NCI-H524 treated with DMSO at 0.1 percent for 48 hours (cell line): Measurements from ENCODE around the gene KCNIP4.
A peak's percentile ranks its signal among the peaks of the same experiment; 100 is the strongest.

Source experiments
- DNase-seq: peaks from one replicate; lab custom pipeline; 2025; lab: John Stamatoyannopoulos, UW

The KCNIP4 gene

DNA sequence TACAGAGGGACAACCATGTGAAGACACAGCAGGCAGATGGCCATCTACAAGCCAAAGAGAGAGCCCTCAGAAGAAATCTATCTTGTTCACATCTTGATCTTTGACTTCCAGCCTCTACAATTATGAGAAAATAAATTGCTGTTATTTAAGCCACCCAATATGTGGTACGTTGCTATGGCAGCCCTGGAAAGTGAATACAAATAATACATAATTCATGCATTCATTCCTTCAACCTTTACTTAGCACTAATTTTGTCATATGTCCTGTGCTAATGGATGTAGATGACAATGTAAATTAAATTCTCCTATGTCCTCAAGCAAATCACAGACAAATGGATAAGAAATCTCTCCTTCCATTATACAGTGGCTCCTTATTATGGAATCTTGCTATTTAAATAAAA is 886.7 kb downstream of the KCNIP4 start:
- no peak for DNase-seq

DNA sequence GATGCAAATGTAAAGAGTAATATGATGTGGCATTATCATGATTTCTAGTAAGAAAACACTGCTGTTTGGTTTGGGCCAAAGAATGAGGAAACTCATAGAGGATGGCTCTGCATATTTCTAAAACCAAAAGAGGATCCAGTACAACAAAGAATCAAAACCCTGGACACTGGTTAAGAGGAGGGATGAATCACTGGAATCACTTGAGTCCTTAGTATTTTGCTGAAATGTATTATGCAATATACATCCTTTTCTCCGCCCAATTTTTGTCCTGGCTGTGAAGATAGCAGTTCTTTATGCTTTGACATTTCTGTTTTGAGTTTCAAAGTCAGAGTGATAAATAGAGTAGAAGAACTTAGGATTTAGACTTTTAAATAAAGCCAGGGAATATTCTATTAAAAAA is 902.4 kb downstream of the KCNIP4 start:
- DNase-seq, result no peak

DNA sequence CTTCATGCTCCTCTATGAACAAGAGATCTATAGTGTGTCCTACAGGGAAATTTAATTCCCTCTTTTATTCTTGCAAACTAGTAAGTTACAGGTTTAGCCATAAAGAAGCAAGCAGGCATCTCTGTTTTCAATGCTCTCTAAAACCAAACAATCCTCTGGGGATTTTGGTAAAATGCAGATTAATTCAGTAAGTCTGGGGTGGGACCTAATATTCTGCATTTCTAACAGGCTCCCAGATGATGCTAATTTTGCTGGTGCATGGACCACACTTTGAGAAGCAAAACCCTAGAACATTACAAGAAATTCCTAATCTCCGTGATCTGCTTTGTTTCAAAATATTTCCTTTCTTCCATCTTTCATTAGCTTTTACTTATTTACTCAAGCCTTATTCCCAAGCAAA is 903.5 kb downstream of the KCNIP4 start:
- no peak for DNase-seq

DNA sequence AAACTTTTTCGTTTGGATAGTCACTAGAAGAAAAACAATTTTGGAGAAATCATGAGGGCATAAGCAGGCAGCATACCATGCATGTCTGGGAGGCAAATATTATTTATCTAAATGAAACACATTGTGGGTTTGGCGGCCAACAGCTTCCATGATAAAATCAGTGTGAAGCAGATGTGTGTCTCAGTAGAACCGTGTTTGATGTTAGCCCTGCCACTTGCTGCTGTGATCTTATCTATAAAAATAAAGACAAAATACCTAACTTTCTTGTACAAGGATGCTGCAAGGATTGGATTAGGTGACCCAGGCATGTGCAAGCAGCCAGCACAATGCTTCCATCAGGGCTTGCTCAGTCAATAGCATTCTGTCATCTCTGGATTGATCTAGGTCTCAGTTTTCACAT is 906.9 kb downstream of the KCNIP4 start:
- DNase-seq, result no peak

DNA sequence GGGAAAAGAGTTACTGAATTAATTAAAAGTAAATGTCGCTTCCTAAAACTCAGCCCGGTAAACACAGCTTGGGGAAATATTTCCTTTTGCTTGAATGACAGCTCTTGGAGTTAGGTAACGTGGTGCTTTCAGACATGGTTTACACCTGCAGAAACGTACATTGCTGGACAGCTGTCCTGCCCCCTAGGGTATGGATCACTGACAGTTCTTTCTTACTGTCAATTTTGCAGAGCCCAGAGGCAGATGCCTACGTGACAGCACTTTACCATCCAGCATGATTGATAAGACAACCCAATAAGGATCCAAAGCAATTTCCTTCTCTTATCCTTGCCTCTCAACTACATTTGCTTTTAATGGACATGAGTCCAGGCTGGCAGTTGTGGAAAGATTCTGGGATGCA is 913.8 kb downstream of the KCNIP4 start:
- DNase-seq, result no peak

DNA sequence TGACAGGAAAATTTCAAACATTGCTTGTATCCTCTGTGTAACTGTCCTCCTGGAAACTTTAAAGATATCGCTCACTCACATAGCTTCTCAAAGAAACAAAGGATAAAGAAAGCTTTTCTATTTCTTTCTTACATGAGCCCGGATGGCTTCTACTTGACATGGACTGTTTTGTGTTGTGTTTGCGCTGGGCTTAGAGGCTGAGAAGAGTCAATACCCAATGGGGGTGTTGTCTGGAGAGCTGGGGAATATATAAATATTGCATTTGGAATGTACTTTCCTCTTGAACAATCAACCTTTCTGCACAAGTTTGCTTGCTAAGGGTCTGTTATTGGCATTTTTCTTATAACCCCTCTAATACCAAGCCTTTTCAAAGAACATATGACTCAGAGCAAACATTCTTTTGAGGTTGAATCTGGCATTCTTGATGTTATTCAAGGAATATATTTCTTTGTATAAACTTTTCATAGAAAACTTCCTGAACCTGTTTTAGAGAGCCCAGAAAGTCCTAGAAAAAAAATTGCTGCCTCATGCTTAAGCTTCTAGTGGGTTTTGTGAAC is 916.4 kb downstream of the KCNIP4 start:
- DNase-seq, result no peak

DNA sequence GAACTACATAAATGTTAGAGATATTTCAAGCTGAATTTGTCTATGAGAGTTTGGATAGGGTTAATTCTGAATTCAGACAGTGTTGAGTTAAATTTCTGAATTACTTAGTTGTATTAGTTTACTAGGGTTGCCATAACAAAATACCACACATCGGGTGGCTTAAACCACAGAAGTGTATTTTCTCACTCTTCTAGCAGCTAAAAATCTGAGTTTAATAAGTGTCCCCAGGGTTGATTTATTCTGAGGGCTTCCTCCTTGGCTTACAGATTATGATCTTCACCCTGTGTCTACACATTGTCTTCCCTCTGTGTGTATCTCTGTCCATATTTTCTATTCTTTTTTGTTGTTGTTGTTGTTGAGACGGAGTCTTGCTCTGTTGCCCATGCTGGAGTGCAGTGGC is 929.8 kb downstream of the KCNIP4 start:
- no peak for DNase-seq

DNA sequence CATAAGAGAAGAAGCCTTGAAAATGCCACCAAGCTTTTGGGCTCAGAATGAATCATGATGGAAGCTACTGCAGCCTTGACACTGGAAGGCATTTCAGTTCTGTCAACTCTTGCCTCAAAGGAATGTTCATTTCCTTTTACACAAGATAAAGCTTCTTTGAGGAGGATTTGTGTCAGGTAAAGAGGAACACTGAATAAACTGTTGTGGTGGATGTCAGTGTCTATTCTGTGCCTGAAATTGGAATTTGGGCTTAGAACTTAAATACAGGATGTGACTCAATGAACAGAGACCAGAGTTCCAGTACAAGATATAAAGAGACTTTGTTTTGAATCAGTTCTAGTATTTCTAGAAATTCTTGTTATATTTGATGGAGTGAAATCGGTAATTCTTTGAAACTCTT is 935.1 kb downstream of the KCNIP4 start:
- DNase-seq, result no peak

DNA sequence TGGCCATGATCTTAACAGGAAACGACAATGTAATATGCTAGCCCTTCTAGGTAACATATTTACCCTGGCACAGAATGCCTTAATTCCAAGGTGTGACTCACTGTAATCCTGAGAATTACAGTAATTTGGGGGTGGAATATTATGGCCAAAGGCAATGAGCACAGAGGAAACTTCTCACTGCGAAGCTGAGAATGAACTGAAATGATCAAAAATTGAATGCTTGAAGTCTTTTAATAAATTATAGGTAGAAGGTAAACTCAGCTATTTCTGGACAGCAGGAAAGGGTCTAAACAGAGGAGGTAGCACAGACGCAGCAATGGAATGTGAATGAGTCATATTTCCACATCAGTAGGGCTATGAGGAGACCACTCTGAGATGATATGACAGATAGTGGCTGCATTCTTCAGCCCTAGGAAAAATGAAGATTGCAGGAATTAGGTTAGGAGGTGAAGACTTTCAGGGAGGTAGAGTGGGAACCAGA is 935.7 kb downstream of the KCNIP4 start:
- no peak for DNase-seq

DNA sequence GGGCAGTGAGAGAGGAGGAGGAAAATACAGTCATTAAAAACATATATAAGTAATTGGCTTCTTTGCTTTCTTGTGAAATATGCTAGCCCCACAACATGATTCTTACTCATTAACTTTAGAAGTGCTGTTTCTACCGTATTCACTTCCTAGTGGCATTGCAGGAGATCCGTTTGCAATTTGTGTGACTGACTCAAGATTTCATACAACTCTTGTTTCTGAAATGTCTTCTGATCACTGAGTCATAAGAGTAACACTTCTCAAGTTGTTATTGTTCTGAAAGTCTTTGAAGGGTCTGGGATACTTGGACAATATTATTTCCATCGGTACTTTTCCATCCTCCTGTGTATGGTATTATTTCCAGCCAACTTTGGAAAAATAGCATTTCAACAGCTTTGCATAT is 937.5 kb downstream of the KCNIP4 start:
- DNase-seq, result no peak

DNA sequence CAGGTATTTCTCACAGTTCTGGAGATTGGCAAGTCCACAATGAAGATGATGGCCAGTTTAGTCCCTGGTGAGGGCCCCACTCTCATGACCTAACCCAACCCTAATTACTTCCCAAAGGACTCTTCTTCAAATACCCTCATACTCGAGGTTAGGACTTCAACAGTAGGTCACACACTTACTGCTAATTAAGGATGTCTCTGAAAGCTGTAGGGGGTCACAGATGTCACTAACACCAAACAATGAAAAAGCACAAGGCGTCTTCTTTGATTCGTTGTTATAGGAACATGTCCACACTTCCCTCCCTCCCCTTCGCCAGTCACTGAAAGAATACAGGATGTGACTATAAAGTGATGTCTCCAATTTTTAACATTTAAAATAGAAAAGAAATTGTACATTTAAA is 938.6 kb downstream of the KCNIP4 start:
- no peak for DNase-seq

DNA sequence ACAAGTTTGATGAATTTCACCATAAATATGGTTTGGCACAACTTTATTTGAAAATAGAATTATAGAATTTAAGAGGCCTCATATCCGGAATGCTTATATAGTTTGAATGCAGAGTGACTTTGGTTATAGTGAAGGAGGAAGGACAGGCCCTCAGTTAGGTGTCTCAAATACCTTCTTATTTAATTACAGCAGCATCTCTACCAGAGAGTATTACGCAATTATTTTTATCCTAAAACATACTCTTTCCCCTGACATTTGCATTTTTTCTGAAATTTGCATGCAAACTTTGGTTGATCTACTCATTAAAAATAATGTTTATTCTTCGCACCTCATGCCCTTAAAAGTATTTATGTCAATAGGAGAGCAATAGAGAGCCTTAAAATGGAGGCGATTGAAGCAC is 942.9 kb downstream of the KCNIP4 start:
- DNase-seq, result no peak

DNA sequence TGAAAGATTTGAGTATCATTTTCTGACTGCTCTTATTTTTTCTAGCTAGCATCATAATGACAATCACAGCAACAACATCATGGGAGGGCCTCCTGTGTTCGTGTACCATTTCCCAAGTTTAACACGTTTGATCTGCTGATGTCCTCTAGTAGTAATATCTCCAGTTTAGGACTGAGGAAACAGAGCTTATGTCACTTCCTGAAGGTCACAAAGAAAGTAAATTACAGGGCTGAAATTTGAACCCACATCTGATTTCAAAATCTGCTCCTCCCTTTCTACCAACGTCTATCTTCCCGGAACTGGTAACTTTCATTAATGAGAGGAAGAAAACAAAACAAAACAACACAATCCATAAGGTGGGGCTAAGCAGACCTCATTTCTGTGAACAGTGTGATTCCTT is 945.6 kb downstream of the KCNIP4 start:
- DNase-seq, result no peak

DNA sequence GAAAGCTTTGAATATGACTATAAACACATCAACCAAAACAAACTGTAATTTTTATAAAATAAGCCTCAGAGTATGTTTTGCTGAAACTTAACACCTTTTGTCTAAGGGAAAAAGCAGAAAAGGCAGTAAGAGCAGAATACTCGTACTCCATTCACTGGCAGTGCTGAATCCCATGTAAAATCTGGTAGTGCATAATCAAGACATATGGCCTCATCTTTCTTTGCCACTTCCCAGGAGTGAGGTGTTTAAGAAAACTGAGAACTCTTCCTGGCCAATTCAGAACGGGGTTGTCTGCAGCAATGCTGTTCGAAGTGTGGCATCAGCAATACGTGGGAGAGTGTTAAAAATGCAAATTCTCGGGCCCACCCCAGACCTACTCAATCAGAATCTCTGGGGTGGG is 946.3 kb downstream of the KCNIP4 start:
- DNase-seq, result no peak

DNA sequence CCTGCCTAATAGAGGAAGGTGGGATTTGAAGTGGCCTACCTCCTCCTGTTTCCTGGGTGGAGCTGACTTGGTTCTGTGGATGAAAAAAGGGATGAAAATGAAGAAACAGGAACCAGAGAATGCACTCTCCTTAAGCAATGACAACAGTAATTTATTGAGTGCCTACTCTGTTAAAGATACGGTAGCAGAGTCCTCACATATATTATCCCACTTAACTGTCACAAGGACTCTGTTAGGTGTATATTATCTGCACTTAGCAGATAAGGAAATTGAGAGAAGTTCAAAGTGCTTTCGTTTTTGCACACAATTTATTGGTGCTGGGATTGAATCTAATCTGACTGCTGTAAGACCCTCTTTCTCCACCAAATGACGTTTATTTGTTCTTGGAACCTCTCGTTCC is 947.1 kb downstream of the KCNIP4 start:
- no peak for DNase-seq

DNA sequence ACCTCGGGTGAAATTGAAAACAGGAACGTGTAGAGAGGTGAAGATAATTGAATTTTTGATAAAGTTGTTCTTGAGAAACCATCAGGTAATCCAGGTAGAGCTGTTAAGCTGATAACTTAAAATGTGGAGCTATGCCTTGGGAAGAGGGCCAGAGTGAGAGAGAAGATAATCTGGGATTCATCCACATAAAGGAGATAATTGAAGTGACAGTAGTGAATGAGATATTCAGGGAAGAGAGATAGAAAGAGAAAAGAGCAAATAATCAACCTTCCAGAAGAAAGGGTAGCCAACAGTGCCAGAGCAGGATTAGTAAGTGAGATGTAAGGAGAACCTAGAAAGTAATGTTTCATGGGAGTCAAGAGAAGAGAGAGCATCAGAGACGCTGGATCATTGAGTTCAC is 950.7 kb downstream of the KCNIP4 start:
- DNase-seq, result no peak

DNA sequence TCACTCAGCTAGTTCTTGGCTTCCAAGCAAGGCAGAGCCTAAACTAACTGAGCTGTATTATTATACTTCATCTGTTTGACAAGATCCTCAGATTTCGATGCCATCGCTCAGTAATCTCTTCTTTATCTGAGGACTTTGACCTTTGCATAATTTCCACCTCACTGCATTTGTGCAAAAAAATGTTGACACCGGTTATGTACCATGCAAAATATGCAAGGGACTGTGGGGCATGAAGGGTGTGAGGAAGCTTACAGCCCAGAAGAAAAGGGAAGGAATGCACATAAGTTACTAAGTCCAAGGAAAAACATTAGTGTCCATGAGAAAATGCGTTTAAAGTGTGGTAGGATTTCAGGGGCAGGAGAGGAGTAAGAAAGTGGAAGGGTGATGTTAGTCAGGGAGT is 953.0 kb downstream of the KCNIP4 start:
- DNase-seq, result no peak

DNA sequence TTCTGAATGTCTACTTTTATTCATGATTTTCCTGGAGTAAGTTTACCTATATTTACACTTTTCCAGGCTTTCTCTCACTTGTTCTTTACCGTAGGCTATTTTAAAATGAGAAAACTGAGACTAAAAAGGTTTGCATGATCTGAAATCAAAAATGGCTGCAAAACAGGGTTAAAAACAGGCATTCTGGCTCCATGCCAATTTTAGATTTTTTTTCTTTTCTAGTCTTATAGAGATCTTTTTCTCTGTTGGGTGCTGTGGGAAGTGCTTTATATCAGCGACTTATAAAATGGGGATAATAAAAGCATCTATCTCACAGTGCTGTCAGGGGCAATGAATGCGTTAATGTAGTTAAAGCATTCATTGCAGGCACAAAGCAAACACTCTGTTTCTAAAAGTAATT is 953.6 kb downstream of the KCNIP4 start:
- no peak for DNase-seq

DNA sequence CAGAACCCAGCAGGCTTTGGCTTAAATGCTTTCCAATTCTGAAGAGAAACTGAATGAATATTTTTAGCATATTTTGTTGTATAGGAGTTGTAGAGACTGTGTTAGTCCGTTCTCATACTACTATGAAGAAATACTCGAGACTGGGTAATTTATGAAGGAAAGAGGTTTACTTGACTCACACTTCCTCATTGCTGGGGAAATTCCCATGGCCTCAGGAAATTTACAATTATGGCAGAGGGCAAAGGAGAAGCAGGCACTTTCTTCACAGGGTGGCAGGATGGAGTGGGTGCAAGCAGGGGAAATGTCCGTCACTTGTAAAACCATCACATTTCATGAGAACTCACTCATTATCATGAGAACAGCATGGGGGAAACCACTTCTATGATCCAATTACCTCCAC is 956.6 kb downstream of the KCNIP4 start:
- peak; percentile 52 for DNase-seq

DNA sequence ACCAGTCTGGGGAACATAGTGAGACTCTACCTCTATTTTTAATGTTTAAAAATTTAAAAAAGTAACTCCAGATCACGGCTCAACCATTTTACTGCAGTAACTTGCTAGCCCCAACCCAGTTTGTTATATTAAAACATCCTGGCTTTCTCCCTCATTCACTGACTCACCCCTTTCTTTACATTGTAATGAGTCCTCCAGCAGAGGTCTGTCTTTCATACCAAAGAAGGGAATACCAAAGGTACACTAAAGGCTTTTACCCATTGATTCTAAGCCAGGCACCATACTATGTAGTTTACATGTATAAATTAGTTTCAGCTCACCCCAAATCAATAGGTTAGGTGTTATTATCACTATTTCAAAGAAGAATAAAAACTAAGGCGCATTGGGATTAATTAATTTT is 961.4 kb downstream of the KCNIP4 start:
- DNase-seq, result no peak

DNA sequence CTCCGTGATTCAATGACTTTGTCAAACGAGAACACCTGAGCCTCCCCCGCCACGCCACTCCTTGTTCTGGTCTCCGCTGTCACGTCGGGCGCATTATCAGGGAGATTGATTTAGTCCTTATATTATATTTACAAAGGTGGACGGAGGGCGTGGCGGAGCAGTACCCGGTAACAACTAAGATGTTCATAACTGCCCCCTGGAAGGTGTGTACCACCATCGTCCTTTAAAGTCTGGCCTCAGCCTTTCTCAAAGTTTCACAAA is 964.1 kb downstream of the KCNIP4 start:
- DNase-seq, result no peak

DNA sequence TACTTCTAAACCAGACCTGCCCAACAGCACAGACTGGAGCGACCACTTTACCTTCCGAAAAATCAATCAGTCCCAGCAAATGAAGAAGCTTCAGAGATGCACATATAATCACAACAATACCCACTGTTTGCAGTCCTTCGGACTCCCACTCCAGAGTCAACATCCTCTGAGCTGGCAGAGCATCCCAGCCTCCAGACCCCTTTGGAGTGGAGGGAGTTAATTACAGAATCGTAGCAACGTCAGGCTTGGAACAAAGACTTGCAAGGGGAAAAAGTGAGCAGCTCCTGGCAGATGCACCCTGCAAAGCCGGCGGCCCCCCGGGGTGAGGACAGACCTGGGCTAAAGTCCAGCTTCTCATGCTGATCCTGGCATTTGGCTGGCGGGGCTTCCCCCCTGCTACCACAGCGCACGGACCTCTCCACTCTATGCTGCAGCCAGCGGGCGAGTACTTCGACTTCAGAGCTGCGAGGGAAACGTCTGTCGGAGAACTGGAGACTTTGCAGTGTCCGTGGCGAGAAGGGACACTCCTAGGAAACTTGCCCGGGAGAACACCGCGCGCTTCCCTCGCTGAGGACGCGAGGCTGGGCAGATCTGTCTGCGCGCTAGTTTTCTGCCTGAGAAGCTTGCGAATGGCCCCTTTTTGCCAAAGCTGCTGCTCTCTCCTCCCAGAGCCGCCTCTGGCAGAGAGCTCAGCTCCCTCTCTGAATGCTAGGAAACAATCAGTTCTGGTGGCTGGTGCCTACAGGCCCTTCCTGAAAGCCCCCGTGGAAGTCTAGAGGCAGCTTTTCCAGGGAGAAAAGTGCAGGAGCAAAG is 964.6 kb downstream of the KCNIP4 start:
- DNase-seq, result peak; percentile 49

DNA sequence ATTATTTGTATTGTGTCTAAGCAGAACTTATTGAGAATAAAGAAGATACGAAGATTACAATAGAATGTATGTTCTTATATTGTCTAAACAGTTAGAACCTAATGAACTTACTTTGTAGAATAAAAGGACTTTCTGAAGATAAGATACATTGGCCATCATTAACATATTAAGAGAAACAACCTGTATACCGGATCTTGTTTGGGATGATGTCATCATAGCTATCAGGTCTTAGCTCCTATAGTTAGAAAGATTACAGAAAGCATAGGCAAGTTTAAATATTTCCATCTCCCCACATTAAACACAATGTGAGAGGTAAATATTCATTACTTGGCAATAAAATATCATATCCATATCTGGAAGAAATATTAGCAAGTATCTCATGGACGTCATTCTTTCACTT is 966.0 kb downstream of the KCNIP4 start:
- no peak for DNase-seq

DNA sequence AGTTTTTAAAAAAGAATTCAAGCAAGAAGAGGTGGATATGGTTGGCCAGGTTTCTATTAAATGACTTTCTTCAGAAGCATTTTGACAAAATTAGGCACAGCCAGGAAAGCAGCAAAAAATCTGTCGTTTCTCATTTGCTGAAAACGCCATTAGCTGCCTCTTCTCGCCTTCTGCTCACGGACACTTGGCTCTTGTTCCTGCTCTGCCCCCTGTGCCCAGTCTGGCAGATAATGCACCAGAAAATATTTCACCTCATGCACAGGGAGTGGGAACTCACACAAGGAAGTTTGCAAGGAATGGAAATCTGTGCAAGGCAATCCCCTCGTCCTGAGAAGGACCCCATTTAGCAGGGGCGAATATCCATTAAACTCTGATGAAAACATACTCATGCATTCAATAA is 988.3 kb downstream of the KCNIP4 start:
- DNase-seq, result no peak
